Esophagus squamous epithelium (tissue), 5 donors: ENCODE measurements around the gene SENP3. TPM values are rescaled to one million over a fixed set of nuclear protein-coding genes. Genes with fewer than 3 reads are reported as not detected.

ENCODE experiments used
- DNase-seq: peaks from one replicate; lab custom pipeline; 2025; lab: John Stamatoyannopoulos, UW
- H3K27ac ChIP-seq, 4 donors: fragments of 200-600 bp; sonication (generic); one replicate each; pipeline ENCODE4 v1.5.1; 2016 to 2019; ENCODE audit warnings: mild to moderate bottlenecking in 1 of 4
- H3K27me3 ChIP-seq, 4 donors: fragments of 200-600 bp; sonication (generic); 1 replicate in 3 of 4; 2 replicates in 1 of 4; pipeline versions ENCODE4 v1.5.1 to v1.6.0; 2017 to 2021; ENCODE audit warnings: antibody characterized with exemption in 1 of 4
- H3K36me3 ChIP-seq, 3 donors: fragments of 200-600 bp; sonication (generic); one replicate each; pipeline ENCODE4 v1.5.1; 2016 to 2019
- H3K4me1 ChIP-seq, 3 donors: fragments of 200-600 bp; sonication (generic); one replicate each; pipeline ENCODE4 v1.5.1; 2017 to 2019
- H3K4me3 ChIP-seq, 4 donors: fragments of 200-600 bp; sonication (generic); 1 replicate in 3 of 4; 2 replicates in 1 of 4; pipeline ENCODE4 v1.5.1; 2016 to 2019; ENCODE audit warnings: mild to moderate bottlenecking in 2 of 4, moderate library complexity in 1 of 4
- H3K9me3 ChIP-seq, 3 donors: fragments of 200-600 bp; sonication (generic); one replicate each; pipeline ENCODE4 v1.5.1; 2016 to 2019
- POLR2A ChIP-seq, 4 donors: fragments of 450-650 bp; IDR thresholded peaks; one replicate each; pipeline ENCODE4 v1.6.1; 2017; ENCODE audit warnings: antibody characterized with exemption in 4 of 4, mild to moderate bottlenecking in 4 of 4, moderate library complexity in 3 of 4
- WGBS, 2 donors: methylation state at CpG; one replicate each; pipeline ENCODE4 v1.1.5; 2018; 5-methylcytosine and 5-hydroxymethylcytosine counted together
- intact Hi-C: fragments of 100-400 bp; cut with DNase I; formaldehyde crosslinking; loops from one replicate; pipeline ENCODE4 v1.15.0; 2022
- total RNA-seq, 4 donors: library from RNA; depleted of rRNA; stranded (reverse); fragments of >200 nt; gene quantifications; one replicate each; pipeline ENCODE4 v1.1.0, GENCODE V29; 2016
- TF ChIP-seq, protein P1 (sequence below), 6 experiments: fragments of 450-650 bp in 4 of 6; fragments of 200-600 bp in 2 of 6; sonication (generic) in 2 of 6; IDR thresholded peaks; one replicate each; pipeline ENCODE4 v1.5.1; 2016 to 2019; ENCODE audit warnings: antibody characterized with exemption in 6 of 6, mild to moderate bottlenecking in 4 of 6, moderate library complexity in 4 of 6
- donor health status: DM: yes; HTN: yes; CAD: no.

SENP3 gene
- 10 to 100 TPM; 32.1 to 65.4 (median 48.3) TPM for total RNA-seq

- H3K36me3 ChIP-seq: peaks cover 7 to 36% (median 25%) of the 10 kb centered on the region in 3 donors
- no peaks in the 10 kb centered on the region for H3K27me3 ChIP-seq
- intact Hi-C loops: no loop called here
- TF ChIP-seq, protein P1, sequence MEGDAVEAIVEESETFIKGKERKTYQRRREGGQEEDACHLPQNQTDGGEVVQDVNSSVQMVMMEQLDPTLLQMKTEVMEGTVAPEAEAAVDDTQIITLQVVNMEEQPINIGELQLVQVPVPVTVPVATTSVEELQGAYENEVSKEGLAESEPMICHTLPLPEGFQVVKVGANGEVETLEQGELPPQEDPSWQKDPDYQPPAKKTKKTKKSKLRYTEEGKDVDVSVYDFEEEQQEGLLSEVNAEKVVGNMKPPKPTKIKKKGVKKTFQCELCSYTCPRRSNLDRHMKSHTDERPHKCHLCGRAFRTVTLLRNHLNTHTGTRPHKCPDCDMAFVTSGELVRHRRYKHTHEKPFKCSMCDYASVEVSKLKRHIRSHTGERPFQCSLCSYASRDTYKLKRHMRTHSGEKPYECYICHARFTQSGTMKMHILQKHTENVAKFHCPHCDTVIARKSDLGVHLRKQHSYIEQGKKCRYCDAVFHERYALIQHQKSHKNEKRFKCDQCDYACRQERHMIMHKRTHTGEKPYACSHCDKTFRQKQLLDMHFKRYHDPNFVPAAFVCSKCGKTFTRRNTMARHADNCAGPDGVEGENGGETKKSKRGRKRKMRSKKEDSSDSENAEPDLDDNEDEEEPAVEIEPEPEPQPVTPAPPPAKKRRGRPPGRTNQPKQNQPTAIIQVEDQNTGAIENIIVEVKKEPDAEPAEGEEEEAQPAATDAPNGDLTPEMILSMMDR (IDR thresholded peaks at IDR 0.05): peak in 2 of 6 experiments; percentile 3 to 43
- TF ChIP-seq POLR2A (IDR thresholded peaks at IDR 0.05): peak in 3 of 4 donors; percentile 29 to 64 (median 52)
- no peaks in the 10 kb centered on the region for H3K9me3 ChIP-seq
- peak within 1 kb of the TSS; percentile 94 to 98 (median 96) for H3K27ac ChIP-seq
- WGBS, 2 donors: 1 to 3% methylated on average over 10 to 18 of the region's 82 CpGs
- peaks cover 44 to 79% (median 58%) of the 10 kb centered on the region in 3 donors for H3K4me1 ChIP-seq
- H3K4me3 ChIP-seq: peak within 1 kb of the TSS; percentile 77 to 98 (median 94)
- DNase-seq: no peak
Observed at GRCh38 chr17:7561589-7562207, at the start of gene SENP3. Gene SENP3 (plus strand): TSS chr17:7561919. CDS start chr17:7563077, 1,158 bp downstream.

- Histone ChIP-seq H3K4me3 (no peak overlapping the region), H3K36me3 (peaks cover 52 to 79% (median 56%) of the 10 kb centered on the region in 3 donors), H3K4me1 (peaks cover 0 to 4% (median 0%) of the 10 kb centered on the region in 3 donors), H3K27ac (no peak overlapping the region), H3K27me3 (no peaks in the 10 kb centered on the region), H3K9me3 (no peaks in the 10 kb centered on the region)
- DNase-seq: no peak
- WGBS, 2 donors: 87 to 89% methylated on average over 6 to 11 of the region's 15 CpGs
- TF ChIP-seq, protein P1 (IDR thresholded peaks at IDR 0.05): no peak
- TF ChIP-seq POLR2A (IDR thresholded peaks at IDR 0.05): no peak
- intact Hi-C loops: no loop called here
Observed at GRCh38 chr17:7512105-7512504, 49.6 kb upstream of the SENP3 start.

- Histone ChIP-seq H3K9me3 (no peaks in the 10 kb centered on the region), H3K27me3 (no peaks in the 10 kb centered on the region), H3K4me3 (no peak overlapping the region), H3K4me1 (peaks cover 0 to 4% (median 0%) of the 10 kb centered on the region in 3 donors), H3K36me3 (peaks cover 51 to 70% (median 54%) of the 10 kb centered on the region in 3 donors), H3K27ac (no peak overlapping the region)
- intact Hi-C loops: no loop called here
- 85 to 87% methylated on average over 20 of the region's 20 CpGs for WGBS, 2 donors
- no peak for DNase-seq
- TF ChIP-seq POLR2A (IDR thresholded peaks at IDR 0.05): no peak
- TF ChIP-seq, protein P1 (IDR thresholded peaks at IDR 0.05): no peak
Observed at GRCh38 chr17:7512824-7513540, 48.7 kb upstream of the SENP3 start.

GRCh38 chr17:7513850-7514419 is 47.8 kb upstream of the SENP3 start:
- DNase-seq: no peak
- no peak for TF ChIP-seq POLR2A (IDR thresholded peaks at IDR 0.05)
- TF ChIP-seq, protein P1 (IDR thresholded peaks at IDR 0.05): no peak
- Histone ChIP-seq H3K27ac (no peak overlapping the region), H3K27me3 (no peaks in the 10 kb centered on the region), H3K36me3 (peaks cover 43 to 61% (median 46%) of the 10 kb centered on the region in 3 donors), H3K4me1 (no peaks in the 10 kb centered on the region), H3K9me3 (no peaks in the 10 kb centered on the region), H3K4me3 (no peak overlapping the region)
- WGBS, 2 donors: 61 to 73% methylated on average over 10 to 17 of the region's 17 CpGs
- intact Hi-C loops: no loop called here
